NCI-H82 (cell line): ENCODE measurements around the gene RELB.

Experiments
- DNase-seq: peaks from one replicate; lab custom pipeline; 2025; lab: John Stamatoyannopoulos, UW

The RELB gene

GRCh38 chr19:45059258-45059965, 58.1 kb downstream of the RELB start:
- peak; percentile 90 for DNase-seq

- no peak for DNase-seq
Observed at GRCh38 chr19:45061965-45062364, 60.7 kb downstream of the RELB start.

GRCh38 chr19:45063851-45064801, 62.9 kb downstream of the RELB start:
- no peak for DNase-seq

- no peak for DNase-seq
Observed at GRCh38 chr19:45066921-45067661, 65.8 kb downstream of the RELB start.

- no peak for DNase-seq
Observed at GRCh38 chr19:45068041-45068440, 66.8 kb downstream of the RELB start.

GRCh38 chr19:45069056-45069455, 67.8 kb downstream of the RELB start:
- DNase-seq = peak; percentile 39

- DNase-seq = no peak
Observed at GRCh38 chr19:45070214-45070613, 69.0 kb downstream of the RELB start.

GRCh38 chr19:45070861-45071544, 69.7 kb downstream of the RELB start:
- DNase-seq = no peak

- no peak for DNase-seq
Observed at GRCh38 chr19:45071545-45071938, 70.3 kb downstream of the RELB start.

- DNase-seq = no peak
Observed at GRCh38 chr19:45071969-45072790, 70.9 kb downstream of the RELB start.

- peak; percentile 47 for DNase-seq
Observed at GRCh38 chr19:45074744-45075300, 73.6 kb downstream of the RELB start.

- peak; percentile 78 for DNase-seq
Observed at GRCh38 chr19:45075301-45076028, 74.2 kb downstream of the RELB start.

GRCh38 chr19:45076029-45076850, 75.0 kb downstream of the RELB start, which contains the start of gene ZNF296:
TSS of gene ZNF296 (minus strand) at chr19:45076478. CDS start at chr19:45076373, 105 bp downstream.
- DNase-seq = peak; percentile 92

- DNase-seq = peak; percentile 43
Observed at GRCh38 chr19:45076851-45077730, 75.8 kb downstream of the RELB start.

- no peak for DNase-seq
Observed at GRCh38 chr19:45078390-45079062, 77.3 kb downstream of the RELB start.

- peak; percentile 88 for DNase-seq
Observed at GRCh38 chr19:45079063-45079910, 78.0 kb downstream of the RELB start, which contains the start of gene GEMIN7. TSS of gene GEMIN7 (plus strand) at chr19:45079260. CDS start at chr19:45090115, 10,855 bp downstream.
